GM18870 (cell line): ENCODE measurements around the gene ARFGEF3.

Experiments
- ATAC-seq: cut with Tn5 transposase; IDR thresholded peaks from one replicate; pipeline ENCODE4 v1.9.1; 2021; ENCODE audit warnings: moderate library complexity; ENCODE audit not compliant: unreplicated experiment

The ARFGEF3 gene

GRCh38 chr6:138161088-138161337 is 726 bp upstream of the ARFGEF3 start:
- ATAC-seq, result no peak

GRCh38 chr6:138162111-138162954 is 594 bp downstream of the ARFGEF3 start:
- ATAC-seq, result no peak

GRCh38 chr6:138162955-138163575 is 1.3 kb downstream of the ARFGEF3 start:
- ATAC-seq, result no peak

- ATAC-seq, result no peak
These were observed 13.9 kb downstream of the ARFGEF3 start for GRCh38 chr6:138175596-138175995.

- ATAC-seq, result no peak
These were observed 15.0 kb downstream of the ARFGEF3 start for GRCh38 chr6:138176652-138177232.

GRCh38 chr6:138182939-138183789 is 21.4 kb downstream of the ARFGEF3 start:
- no peak for ATAC-seq

- no peak for ATAC-seq
These were observed 22.0 kb downstream of the ARFGEF3 start for GRCh38 chr6:138183790-138184134.

GRCh38 chr6:138184230-138184629 is 22.5 kb downstream of the ARFGEF3 start:
- ATAC-seq, result no peak

- no peak for ATAC-seq
These were observed 25.4 kb downstream of the ARFGEF3 start for GRCh38 chr6:138187156-138187555.

GRCh38 chr6:138188278-138188941 is 26.7 kb downstream of the ARFGEF3 start:
- ATAC-seq, result no peak

GRCh38 chr6:138194287-138194686 is 32.5 kb downstream of the ARFGEF3 start:
- no peak for ATAC-seq

- ATAC-seq, result no peak
These were observed 34.5 kb downstream of the ARFGEF3 start for GRCh38 chr6:138196122-138196738.

GRCh38 chr6:138197570-138197969 is 35.8 kb downstream of the ARFGEF3 start:
- no peak for ATAC-seq

- ATAC-seq, result no peak
These were observed 36.8 kb downstream of the ARFGEF3 start for GRCh38 chr6:138198430-138199091.

GRCh38 chr6:138201836-138202235 is 40.1 kb downstream of the ARFGEF3 start:
- no peak for ATAC-seq

- ATAC-seq, result no peak
These were observed 41.6 kb downstream of the ARFGEF3 start for GRCh38 chr6:138203315-138203714.

GRCh38 chr6:138204303-138204702 is 42.6 kb downstream of the ARFGEF3 start:
- ATAC-seq, result no peak

- no peak for ATAC-seq
These were observed 43.1 kb downstream of the ARFGEF3 start for GRCh38 chr6:138204792-138205384.

- ATAC-seq, result no peak
These were observed 43.8 kb downstream of the ARFGEF3 start for GRCh38 chr6:138205437-138206094.
